OCI-LY1 (cell line): ENCODE results near the gene BTBD7.

Source experiments
- H2AFZ ChIP-seq: fragments of 200-600 bp; sonication (generic), shearing (Covaris generic); 2 replicates; pipeline ENCODE4 v1.6.0; 2014; ENCODE audit warnings: antibody characterized with exemption, mild to moderate bottlenecking, low read length
- H3F3A ChIP-seq: fragments of 200-600 bp; sonication (generic), shearing (Covaris generic); 2 replicates; pipeline ENCODE4 v1.6.0; 2014; ENCODE audit warnings: mild to moderate bottlenecking, antibody characterized with exemption, low read length, moderate library complexity; ENCODE audit not compliant: insufficient read depth
- H3K27ac ChIP-seq: fragments of 200-600 bp; sonication (generic); 2 replicates; pipeline ENCODE4 v1.5.1; 2014; ENCODE audit warnings: low read length, mixed run types, mild to moderate bottlenecking, low read depth; ENCODE audit not compliant: poor library complexity, severe bottlenecking
- H3K27me3 ChIP-seq: fragments of 200-600 bp; sonication (generic); 2 replicates; pipeline ENCODE4 v1.6.0; 2014; ENCODE audit warnings: antibody characterized with exemption, mild to moderate bottlenecking, low read length, moderate library complexity; ENCODE audit not compliant: insufficient read depth
- H3K36me3 ChIP-seq: fragments of 200-600 bp; sonication (generic); 2 replicates; pipeline ENCODE4 v1.6.1; 2014; ENCODE audit warnings: mild to moderate bottlenecking, antibody characterized with exemption, low read length, moderate library complexity, mixed read lengths; ENCODE audit not compliant: insufficient read depth
- H3K4me1 ChIP-seq: fragments of 200-600 bp; sonication (generic); 2 replicates; pipeline ENCODE4 v1.5.1; 2014; ENCODE audit warnings: mild to moderate bottlenecking, low read length, moderate library complexity; ENCODE audit not compliant: insufficient read depth, severe bottlenecking
- H3K4me2 ChIP-seq: fragments of 200-600 bp; sonication (generic), shearing (Covaris generic); 2 replicates; pipeline ENCODE4 v1.6.1; 2014; ENCODE audit warnings: low read length
- H3K4me3 ChIP-seq: fragments of 200-600 bp; sonication (generic); 2 replicates; pipeline ENCODE4 v1.5.1; 2014; ENCODE audit warnings: low read length, low read depth, mild to moderate bottlenecking, mixed read lengths; ENCODE audit not compliant: poor library complexity, severe bottlenecking
- H3K79me2 ChIP-seq: fragments of 200-600 bp; shearing (Covaris generic); 2 replicates; pipeline ENCODE4 v1.6.1; 2016; ENCODE audit warnings: mixed run types, low read length, mixed read lengths; ENCODE audit not compliant: insufficient read depth
- H3K9ac ChIP-seq: fragments of 200-600 bp; sonication (generic), shearing (Covaris generic); 2 replicates; pipeline ENCODE4 v1.6.1; 2014; ENCODE audit warnings: mild to moderate bottlenecking, low read length, mixed read lengths
- H3K9me2 ChIP-seq: fragments of 200-600 bp; sonication (generic), shearing (Covaris generic); 2 replicates; pipeline ENCODE4 v1.6.1; 2014; ENCODE audit warnings: low read depth, mild to moderate bottlenecking, low read length, mixed read lengths
- H3K9me3 ChIP-seq: fragments of 200-600 bp; shearing (Covaris generic); 2 replicates; pipeline ENCODE4 v1.6.1; 2014; ENCODE audit warnings: low read length, mixed read lengths
- H4K20me1 ChIP-seq: fragments of 200-600 bp; sonication (generic), shearing (Covaris generic); 2 replicates; pipeline ENCODE4 v1.6.0; 2016; ENCODE audit warnings: mild to moderate bottlenecking, low read length; ENCODE audit not compliant: insufficient read depth
- CTCF ChIP-seq: fragments of 200-600 bp; sonication (generic), shearing (Covaris generic); IDR thresholded peaks from 2 replicates; pipeline ENCODE4 v1.5.1; 2017; ENCODE audit warnings: mild to moderate bottlenecking, antibody characterized with exemption, low read length, moderate library complexity, mixed read lengths
- EZH2 ChIP-seq: fragments of 200-600 bp; sonication (generic), shearing (Covaris generic); IDR thresholded peaks from 2 replicates; pipeline ENCODE4 v1.8.0; 2017; ENCODE audit warnings: borderline replicate concordance, mixed run types, mild to moderate bottlenecking, antibody characterized with exemption, low read length, moderate library complexity, mixed read lengths

The BTBD7 gene

DNA sequence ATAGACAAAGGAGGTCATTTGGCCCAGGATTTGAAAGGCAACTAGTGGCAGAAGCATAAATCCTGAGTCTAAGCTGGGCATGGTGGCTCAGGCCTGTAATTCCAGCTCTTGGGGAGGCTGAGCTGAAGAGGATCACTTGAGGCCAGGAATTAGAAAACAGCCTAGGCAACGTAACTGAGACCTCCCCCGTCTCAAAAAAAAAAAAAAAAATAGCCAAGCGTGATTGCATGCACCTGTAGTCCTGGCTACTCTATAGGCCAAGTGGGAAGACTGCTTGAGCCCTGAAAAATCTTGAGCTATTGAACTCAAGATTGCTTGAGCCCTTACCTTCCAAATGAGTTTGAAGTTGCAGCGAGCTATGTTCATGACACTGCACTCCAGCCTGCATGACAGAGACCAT lies 133.8 kb downstream of the BTBD7 start:
- Histone ChIP-seq H3K4me2 (no peak overlapping the region), H3K4me3 (no peak overlapping the region), H3K9ac (no peak overlapping the region), H3K9me2 (no peaks in the 10 kb centered on the region), H4K20me1 (no peaks in the 10 kb centered on the region), H3K36me3 (peaks cover 46% of the 10 kb centered on the region), H3K27me3 (no peaks in the 10 kb centered on the region), H3K4me1 (peaks cover 9% of the 10 kb centered on the region), H3K27ac (no peak overlapping the region), H2AFZ (no peak overlapping the region), H3F3A (0 out of 2 replicates have a peak, but pooled peaks cover 2% of the 10 kb centered on the region), H3K9me3 (no peaks in the 10 kb centered on the region), H3K79me2 (peaks cover 15% of the 10 kb centered on the region)
- TF ChIP-seq CTCF: no peak
- no peak for TF ChIP-seq EZH2

GRCh38 chr14:93195316-93195999 lies 137.4 kb downstream of the BTBD7 start:
- no peaks in the 10 kb centered on the region for H3K27me3 ChIP-seq
- H3K9me3 ChIP-seq: no peaks in the 10 kb centered on the region
- H2AFZ ChIP-seq: no peak overlapping the region
- no peaks in the 10 kb centered on the region for H3K9me2 ChIP-seq
- no peak overlapping the region for H3K4me3 ChIP-seq
- TF ChIP-seq CTCF: no peak
- TF ChIP-seq EZH2: no peak
- H3K4me1 ChIP-seq: no peaks in the 10 kb centered on the region
- no peaks in the 10 kb centered on the region for H3K79me2 ChIP-seq
- peaks cover 29% of the 10 kb centered on the region for H3K36me3 ChIP-seq
- 0 out of 2 replicates have a peak, but pooled peaks cover 2% of the 10 kb centered on the region for H3F3A ChIP-seq
- no peaks in the 10 kb centered on the region for H4K20me1 ChIP-seq
- no peak overlapping the region for H3K27ac ChIP-seq
- H3K4me2 ChIP-seq: no peak overlapping the region
- H3K9ac ChIP-seq: no peak overlapping the region
